HG03457 (cell line): ENCODE measurements around the gene AKAP6.
"Not testable (repeated sequence)": the region's sequence is repeated elsewhere in the genome, so short reads cannot be mapped to it uniquely, and the experiment has no call there.

Experiments
- ATAC-seq: cut with Tn5 transposase; IDR thresholded peaks from one replicate; pipeline ENCODE4 v1.9.1; 2021; ENCODE audit warnings: moderate number of reproducible peaks; ENCODE audit not compliant: unreplicated experiment

The AKAP6 gene

DNA sequence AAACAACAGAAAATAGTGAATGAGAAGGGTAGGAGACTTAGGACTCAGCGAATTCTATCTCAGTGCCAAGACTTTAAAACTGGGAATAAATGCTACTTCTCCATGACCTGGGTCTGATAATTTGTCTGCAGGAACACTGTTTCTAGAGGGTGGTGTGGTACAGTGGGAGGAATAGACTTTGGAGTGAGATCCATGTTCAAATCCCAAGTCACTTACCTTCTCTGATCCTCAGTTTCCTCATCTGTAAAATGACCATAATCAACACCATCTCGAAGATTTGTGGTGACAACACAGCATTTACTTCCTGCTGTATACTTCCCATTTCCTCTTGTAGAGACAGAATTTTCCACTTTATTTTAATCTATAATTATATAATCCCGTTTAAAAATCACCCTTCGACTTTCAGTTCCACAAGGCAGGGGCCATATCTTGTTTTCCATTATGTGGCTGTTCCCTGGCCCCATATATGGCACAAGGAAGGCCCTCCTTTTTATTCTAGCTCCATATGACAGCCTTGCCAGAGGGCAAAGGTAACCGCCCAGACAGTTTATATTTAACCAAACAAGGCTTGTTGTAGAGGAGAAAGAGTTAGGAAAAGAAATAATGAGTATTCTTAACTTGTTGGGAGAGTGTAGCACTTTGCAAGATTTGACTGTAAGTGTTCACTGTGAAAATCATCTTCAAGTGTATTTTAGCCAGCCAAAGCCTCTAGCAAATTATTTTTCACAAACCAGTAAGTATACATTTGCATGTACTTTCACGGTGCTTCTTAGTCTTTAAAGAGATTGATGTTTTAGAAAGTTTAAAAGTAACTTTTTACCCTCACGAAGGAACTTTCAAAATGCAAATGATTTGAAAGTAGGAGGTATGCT is 243.1 kb downstream of the AKAP6 start:
- peak; percentile 72 for ATAC-seq

DNA sequence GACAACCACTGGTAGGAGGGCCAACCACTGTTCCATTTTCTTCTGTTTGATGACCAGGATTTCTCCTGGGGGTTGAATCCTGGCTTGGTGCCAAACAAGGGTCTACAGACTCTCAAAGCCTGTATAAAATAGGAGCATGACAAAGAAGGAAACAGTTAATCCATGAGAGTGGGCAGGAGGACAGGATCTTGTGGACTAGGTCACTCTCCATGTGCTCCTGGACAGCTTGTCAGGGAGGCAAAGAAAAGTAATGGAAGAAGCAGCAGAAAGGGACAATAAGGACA is 243.7 kb downstream of the AKAP6 start:
- no peak for ATAC-seq

DNA sequence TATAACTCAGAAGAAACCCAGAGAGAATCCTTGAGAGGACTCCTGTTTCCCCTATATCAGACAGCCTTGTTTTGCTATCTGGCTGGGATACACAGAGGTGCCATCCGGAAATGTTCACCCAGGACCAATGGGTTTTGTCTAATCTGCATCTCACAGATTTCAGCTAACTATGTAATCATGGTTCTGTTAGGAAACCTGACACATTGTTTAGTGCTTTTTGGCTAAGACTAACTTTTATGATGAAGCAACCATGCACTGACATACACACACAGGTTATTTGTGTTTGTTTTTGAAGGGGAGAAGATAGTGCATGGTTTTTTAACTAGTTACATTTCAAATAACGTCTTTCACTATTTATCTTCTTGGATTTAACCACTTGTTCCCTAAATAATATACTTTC is 245.2 kb downstream of the AKAP6 start:
- ATAC-seq: no peak

DNA sequence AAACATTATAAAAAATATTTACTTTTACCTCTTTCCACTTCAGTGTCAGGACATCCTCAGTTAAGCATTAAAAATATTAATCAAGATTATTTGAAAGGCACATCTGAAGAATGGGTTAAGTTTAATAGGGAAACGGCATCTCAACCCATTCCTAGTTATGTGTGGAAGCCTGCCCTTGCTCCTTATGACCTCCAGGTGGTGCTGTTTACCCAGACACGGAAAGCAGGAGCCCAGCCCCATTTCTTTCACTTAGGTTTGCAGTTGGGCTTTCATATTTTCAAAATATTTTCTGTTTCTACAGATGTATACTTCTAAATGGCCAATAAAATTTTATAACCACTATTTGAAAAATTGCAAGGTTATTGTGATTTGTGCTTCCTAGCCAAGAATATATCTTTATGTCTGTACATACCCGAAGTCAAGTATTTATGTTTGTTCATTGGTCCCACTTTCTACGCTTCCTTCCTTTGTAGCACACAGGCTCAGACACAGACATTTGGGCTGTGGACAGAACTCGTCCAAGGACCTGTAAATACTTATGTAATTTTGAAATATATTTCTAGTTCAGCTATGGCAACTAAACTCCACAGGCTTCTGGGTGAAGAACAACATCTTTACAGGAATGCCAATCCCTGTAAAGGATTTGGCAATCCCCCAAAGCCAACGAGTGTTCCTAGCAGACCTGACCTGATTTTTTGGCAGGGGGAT is 247.1 kb downstream of the AKAP6 start:
- peak; percentile 45 for ATAC-seq

DNA sequence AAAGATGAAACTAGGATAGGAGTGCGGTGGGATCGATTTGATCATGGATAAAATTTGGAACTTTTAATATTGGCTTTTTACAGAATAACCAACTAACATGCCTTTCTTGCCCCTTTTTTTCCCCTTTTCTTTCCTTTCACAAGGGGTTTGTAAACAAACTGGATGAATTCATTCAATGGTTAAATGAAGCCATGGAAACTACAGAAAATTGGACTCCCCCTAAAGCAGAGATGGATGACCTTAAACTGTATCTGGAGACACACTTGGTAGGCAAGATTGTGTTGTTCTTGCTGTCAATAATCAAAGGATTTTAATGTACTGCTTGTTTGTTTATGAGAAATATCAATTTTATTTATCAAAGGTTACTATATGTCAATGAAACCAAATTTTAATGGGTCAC is 247.9 kb downstream of the AKAP6 start:
- no peak for ATAC-seq

DNA sequence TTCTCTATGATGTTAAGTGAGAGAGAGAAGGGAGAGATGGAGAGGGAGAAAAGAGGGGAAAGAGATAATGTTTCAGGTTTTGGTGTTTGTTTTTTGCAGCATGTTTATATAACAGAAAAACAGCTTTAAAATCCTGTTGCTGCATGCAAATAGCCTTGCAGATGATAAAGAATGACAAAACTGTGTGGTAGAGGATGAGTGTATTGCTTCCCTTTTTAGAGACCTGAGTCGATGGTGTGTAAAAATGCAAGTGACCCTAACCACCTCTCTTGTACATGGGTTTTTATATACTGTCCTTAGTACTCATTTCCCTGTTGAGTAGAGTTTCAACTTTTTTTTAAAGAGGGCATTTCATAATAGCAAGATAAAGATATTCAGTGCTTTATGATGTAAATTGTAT is 249.1 kb downstream of the AKAP6 start:
- peak; percentile 85 for ATAC-seq

DNA sequence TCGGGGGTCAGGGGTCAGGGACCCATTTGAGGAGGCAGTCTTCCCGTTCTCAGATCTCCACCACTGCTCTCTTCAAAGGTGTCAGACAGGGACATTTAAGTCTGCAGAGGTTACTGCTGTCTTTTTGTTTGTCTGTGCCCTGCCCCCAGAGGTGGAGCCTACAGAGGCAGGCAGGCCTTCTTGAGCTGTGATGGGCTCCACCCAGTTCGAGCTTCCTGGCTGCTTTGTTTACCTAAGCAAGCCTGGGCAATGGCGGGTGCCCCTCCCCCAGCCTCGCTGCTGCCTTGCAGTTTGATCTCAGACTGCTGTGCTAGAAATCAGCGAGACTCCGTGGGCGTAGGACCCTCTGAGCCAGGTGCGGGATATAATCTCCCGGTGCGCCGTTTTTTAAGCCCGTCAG is 254.3 kb downstream of the AKAP6 start:
- ATAC-seq: not testable (repeated sequence)

DNA sequence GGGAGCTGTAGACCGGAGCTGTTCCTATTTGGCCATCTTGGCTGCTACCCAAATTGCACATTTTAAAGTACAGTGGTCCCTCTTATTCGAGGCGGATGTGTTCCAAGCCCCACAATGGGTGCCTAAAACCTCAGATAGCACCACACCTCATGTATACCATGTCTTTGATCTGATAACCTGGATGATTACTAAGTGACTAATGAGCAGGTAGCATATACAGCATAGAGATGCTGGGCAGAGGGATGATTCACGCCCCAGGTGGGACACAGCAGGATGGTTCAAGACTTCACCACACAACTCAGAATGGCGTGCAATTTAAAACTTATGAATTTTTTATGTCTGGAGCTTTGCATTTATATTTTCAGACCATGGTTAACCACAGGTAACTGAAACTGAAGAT is 255.0 kb downstream of the AKAP6 start:
- no peak for ATAC-seq

DNA sequence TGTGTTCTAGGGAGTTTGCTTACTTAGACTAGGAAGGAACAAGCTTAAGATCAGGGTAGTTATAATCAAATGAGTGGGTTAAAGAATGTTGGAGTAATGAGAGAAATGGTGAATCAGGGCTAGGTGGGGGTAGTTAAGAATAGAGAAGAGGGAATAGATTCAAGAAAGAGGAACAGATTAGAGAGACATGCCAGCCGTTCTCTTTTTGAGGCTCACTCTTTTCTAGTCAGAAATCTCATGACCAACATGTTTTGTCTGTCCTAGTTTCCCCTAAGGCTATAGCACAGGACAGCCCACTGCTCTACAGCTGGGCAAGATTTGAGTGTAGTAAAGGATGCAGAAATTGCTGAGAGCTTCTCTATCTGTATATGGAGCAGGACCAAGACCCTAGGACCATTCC is 258.4 kb downstream of the AKAP6 start:
- no peak for ATAC-seq

DNA sequence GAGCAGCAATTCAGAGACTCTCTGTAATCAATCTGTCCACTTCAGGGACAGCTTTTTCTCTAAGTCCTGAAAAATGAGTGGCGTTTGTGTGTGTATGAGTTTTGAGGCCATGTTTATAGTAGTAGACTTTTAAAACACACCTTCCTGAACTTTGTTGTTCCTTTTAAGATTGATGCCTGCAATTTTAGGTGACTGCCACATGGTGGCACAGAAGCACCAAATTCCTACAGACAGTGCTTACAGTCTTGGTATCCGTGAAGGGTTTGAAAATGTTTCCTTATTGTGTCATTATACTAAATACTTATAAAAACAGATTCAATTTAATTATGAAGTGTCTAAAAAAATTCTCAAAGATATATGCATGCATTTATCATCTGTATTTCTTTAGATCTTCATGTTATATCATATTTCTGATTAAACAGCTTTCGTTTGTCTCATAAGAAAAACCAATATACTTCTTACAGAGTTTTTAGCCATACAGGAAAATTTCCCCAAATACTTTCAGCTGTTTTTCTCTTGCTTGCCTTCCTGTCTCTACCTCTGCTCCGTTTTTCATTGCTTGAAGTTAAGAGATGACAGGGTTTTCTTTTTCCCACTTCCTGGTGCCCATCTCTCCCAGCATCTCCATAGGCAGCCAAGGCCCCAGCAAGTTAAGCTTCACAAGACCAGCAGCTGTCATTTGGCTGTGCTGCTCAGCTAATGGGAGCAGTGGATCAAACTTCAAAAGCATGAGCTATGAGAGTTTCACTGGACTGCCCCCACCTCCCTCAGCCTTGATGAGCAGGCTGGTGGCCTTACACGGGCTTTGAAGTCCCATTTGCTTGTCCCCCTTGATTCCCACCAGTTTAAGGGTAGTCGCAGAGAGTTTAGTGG is 259.6 kb downstream of the AKAP6 start:
- ATAC-seq: no peak

DNA sequence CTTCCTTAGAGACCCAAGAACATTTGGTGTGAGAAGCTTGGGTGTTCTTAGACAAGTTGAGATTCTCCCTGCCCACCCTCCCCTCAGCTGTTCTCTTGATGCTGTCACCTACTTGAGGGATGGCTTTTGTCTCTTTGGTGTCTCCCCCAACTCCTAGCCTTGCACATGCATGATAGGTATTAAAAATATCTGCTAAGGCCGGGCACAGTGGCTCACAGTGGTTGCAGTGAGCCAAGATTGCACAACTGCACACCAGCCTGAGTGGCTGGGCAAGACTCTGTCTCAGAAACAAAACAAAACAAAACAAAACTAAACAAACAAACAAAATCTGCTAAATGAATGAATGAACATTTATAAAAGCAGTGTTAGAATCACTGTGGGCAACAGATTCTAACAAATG is 261.1 kb downstream of the AKAP6 start:
- ATAC-seq: no peak

DNA sequence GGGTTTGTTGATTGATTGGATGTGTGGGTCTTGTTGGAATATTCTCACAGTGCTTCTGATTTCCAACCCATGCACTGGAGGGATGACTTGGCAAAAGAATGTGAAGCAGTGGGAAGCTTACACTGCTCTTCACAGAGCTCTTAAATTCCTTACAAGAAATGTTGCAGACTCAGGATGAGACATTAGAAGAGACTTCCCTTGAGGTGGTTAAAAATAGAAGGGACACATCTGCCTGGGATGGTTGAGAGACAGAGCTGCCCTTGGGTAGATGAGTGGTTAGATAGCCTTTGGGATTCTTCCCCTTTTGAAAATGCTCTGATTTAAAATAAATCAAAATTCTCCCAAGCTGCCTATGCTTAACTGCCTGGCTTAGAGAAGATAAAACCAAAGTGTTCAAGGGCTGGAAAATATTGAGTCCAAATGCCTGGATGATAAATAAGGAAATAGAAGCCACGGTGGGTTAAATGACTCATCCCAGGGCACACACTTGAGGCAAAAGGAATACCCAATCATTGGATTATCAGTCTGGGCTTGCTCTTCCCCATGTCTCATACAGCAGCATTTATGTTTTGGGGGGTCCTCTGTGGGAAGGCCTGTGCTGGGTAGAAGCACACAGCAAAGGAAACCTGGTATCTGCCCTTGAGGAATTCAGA is 264.3 kb downstream of the AKAP6 start:
- ATAC-seq: no peak

DNA sequence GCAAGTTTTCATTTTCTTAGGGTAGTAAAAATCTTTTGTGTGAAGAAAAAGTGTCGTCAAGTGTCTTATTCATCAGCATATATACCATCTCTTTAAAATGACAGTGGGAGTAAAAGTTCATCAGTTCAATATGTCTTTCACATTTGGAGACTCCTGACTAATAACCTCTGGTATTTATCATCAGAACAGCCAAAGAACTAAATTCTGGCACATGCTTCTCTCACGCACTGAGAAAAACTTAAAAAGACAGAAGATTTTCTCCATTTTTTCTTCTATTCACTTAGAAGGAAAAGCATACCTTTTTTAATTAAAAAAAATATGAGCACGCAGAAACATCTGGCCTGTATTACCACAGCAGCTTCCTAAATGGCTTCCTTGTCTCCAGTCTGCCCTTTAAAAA is 265.7 kb downstream of the AKAP6 start:
- no peak for ATAC-seq

DNA sequence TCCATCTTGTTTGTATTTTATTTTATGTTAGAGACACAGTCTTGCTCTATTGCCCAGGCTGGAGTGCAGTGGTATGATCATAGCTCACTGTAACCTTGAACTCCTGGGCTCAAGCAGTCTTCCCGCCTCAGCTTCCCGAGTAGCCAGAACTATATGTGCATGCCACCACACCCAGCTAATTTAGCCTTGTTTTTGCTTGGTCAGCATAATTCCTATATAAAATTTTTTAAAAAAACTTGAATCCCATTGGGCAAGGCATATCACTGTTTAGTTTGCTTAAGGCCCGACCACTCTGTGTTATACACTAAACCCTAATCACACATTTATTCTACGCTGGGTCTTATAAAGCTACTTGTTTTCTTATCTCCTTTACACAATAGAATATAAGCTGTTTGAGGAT is 266.4 kb downstream of the AKAP6 start:
- no peak for ATAC-seq

DNA sequence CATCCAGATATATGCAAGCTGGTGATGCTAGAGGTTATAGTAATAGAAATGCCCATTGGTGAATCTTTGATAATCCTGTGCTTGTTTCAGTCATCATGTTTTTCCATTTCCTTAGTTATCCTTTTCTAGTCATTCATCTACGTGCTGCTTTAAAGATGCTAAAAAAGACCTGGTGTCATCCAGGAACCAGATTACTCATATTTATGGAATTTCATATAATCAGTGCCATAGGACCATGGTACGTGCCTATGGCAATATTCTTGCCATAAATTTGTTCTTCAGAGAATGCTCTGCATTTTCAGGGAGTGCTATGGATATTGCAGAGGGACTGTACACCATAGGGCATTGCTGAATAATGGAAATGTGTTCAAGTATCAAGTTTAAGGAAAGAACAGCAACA is 267.3 kb downstream of the AKAP6 start:
- ATAC-seq: no peak

DNA sequence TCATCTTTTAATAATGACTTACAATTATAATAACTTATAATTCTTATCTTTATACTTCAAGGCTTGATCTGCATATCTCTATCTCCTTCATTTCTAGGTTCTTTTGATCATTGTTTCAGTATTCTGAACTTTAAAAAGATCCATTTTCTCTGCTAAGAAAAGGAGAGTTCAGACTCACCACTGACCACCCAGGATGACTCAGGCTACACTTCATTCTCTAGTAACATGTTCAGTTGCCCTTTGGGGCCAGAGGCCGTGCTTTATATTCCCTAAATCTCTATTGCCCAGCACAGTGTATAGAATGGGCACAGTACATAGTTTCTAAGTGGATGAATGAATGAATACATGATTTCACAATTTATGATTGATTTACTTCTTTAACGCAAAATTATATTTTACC is 268.7 kb downstream of the AKAP6 start:
- ATAC-seq: no peak

DNA sequence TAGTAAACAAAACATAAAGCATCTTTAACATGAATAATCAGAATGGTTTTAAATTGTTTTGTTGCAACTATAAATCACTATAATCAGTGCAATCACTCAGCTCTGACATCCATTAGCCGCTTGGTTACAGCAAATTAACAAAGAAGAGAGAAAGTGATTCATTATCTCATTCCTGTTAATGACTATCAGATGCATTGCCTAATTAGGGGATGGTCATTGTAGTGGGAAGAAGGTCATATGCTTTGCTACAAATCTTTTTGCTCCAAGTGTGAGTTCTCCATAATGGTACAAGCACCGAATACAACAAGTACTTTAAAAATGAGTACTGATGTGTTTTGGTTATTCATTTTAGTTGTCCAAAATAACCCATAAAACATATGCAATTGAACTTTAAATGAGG is 272.0 kb downstream of the AKAP6 start:
- no peak for ATAC-seq

DNA sequence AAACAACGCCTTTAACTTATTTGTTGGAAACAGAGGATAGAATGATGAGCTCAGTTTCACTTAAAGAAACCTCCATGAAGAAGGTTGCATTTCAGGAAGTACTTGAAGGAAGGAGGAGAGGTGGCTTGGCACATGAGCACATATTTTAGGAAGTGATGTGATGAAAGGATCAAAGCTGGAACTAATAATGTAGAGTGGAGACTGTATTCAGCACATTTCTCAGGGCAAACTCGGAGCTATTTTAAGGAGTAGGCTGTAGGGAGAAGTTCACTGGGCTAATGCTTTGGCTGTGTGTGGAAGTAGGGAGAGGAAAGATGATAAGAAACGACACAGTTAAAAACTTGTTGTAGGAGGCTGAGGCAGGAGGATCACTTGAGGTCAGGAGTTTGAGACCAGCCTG is 272.8 kb downstream of the AKAP6 start:
- no peak for ATAC-seq

DNA sequence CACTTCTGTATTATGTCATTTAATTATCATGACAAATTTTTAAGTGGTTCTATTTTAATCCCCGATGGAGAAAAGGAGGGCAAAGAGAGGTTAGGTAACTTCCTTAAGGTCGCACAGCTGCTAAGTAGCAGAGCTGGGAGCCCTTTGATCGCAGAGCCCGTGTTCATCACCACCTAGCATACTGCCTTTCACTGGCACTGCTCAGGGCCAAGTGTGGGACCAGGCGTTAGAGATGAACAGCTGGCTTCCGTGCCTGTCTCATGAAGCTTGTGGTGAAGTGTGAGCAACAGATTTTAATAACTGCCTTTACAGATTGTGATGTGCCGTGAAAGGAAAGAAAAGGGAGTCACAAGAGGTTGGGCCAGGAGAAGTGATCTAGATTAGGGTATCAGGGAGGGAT is 273.6 kb downstream of the AKAP6 start:
- no peak for ATAC-seq

DNA sequence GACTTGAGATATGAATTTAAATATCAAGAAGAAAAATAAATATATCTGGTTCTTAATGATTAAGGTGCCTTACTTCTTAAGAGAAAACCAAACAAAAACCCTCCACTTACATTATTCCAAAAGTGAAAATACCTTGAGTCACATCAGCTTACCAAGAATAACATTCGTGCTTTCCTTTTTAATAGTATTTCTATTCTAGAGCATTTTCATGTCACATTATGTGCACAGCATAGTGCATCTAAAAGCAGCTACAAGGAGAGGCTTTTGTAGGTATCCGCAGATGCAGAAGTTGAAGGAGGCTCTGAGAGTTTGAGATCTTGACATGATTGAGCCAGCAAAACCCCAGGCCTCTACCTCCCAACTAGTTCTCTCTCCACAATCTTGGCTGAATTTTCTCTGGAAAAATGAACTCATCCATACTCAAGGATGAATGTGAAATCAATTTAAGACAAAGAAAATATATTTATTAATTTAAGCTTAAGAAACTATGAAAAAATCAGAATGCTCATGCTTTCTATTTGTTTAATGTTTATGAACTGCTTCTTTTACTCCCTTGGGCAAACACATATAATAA is 275.0 kb downstream of the AKAP6 start:
- no peak for ATAC-seq

DNA sequence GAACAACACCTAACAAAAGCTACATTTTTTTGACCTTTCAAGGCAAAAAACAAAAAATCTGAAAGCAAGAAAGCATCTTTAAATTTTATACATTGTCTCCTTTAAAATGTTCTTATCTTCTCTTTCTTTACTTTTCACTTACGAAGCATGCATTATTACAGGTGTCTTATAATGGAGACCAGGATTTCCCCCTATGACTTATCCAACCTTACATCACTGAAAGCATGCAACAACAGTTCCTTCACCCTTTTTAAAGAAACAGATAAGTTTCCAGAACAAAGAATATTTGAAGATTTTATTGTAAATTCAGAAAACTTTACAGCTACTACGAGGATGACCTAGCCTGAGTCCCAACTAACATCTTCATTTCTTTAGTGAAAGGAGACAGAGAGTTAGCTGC is 277.2 kb downstream of the AKAP6 start:
- ATAC-seq: no peak
